Measurements from ENCODE around the gene EEPD1. TPM values are rescaled to one million over a fixed set of nuclear protein-coding genes. Genes with fewer than 3 reads are reported as not detected.
"Not testable (repeated sequence)": the region's sequence is repeated elsewhere in the genome, so short reads cannot be mapped to it uniquely, and the experiment has no call there.

Gene EEPD1
- total RNA-seq, 6 experiments from 2014 or later = 0.95 to 2.7 (median 1.5) TPM

DNA sequence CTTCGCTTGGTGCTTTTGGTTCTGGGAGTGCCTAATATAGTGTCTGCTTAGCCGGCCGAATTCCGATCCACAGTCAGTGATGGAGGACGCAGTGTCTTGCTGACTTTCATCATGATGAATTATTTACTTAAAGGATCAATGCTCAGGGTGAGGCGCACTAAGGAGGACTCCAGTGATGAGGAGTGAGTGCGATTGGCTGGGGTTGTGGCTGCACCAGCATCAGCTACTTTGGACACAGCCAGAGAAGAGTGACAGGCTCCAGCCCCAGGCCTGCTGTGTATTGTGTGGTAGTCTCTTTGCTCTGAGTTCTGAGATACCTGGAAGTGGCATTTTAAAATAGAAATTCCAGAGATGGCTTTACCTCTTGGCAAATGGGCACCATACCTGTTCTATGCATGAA, 163.3 kb downstream of the EEPD1 start:
- no peak for TF ChIP-seq CTCF (IDR thresholded peaks at IDR 0.05)
- DNase-seq = no peak
- Mint-ChIP-seq H3K36me3 (ENCODE audit: low read depth) (no peaks in the 10 kb centered on the region), H3K4me1 (ENCODE audit: low read depth) (no peaks in the 10 kb centered on the region; the same call in 1 of the 2 replicates), H3K4me3 (no peak overlapping the region), H3K27me3 (ENCODE audit: insufficient read depth) (peaks cover 19% of the 10 kb centered on the region), H3K27ac (no peak overlapping the region), H3K9me3 (peaks cover 10% of the 10 kb centered on the region)

DNA sequence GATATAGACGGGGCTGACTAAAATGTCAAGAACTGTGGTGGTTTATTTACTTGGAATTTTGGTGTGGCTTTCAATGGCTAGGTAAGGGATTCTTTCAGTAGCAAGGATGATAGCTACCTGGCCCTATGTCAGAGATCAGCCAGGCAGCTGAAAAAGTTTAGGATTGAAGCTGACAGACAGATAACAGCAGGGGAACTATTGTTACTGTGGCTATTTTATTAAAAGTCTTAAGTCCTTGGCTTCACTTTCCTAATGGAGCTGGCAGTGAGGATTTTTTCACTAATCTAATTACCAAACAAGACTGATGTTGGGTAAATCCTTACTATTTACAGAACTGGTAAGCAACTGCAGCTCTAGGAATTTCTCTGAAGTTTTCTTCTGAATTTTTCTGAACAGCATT, 164.2 kb downstream of the EEPD1 start:
- Mint-ChIP-seq H3K4me1 (ENCODE audit: low read depth) (no peaks in the 10 kb centered on the region; the same call in 1 of the 2 replicates), H3K36me3 (ENCODE audit: low read depth) (peaks cover 7% of the 10 kb centered on the region; the same call in 1 of the 2 replicates), H3K27ac (no peak overlapping the region), H3K27me3 (ENCODE audit: insufficient read depth) (peaks cover 21% of the 10 kb centered on the region), H3K9me3 (peaks cover 10% of the 10 kb centered on the region), H3K4me3 (no peak overlapping the region)
- DNase-seq = no peak
- TF ChIP-seq CTCF (IDR thresholded peaks at IDR 0.05) = no peak

- Mint-ChIP-seq H3K9me3 (peaks cover 10% of the 10 kb centered on the region), H3K36me3 (ENCODE audit: low read depth) (peaks cover 8% of the 10 kb centered on the region; the same call in 1 of the 2 replicates), H3K4me1 (ENCODE audit: low read depth) (no peaks in the 10 kb centered on the region; the same call in 1 of the 2 replicates), H3K27ac (no peak overlapping the region), H3K27me3 (ENCODE audit: insufficient read depth) (peaks cover 17% of the 10 kb centered on the region), H3K4me3 (no peak overlapping the region)
- no peak for DNase-seq
- TF ChIP-seq CTCF (IDR thresholded peaks at IDR 0.05) = no peak
These were observed 165.1 kb downstream of the EEPD1 start for GRCh38 chr7:36318116-36318515.

DNA sequence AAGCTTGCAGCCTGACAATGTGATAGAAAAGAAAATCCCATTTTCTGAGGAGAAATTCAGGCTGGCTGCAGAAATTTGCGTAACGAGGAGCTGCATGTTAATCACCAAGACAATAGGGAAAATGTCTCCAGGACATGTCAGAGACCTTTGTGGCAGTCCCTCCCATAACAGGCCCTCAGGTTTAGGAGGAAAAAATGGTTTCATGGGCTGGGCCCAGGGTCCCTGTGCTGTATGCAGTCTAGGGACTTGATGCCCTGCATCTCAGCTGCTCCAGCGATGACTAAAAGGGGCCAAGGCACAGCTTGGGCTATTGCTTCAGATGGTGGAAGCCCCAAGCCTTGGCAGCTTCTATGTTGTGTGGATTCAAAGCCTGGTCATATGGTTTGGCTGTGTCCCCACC, 168.2 kb downstream of the EEPD1 start:
- H3K4me3 Mint-ChIP-seq; H3K4me1 Mint-ChIP-seq (ENCODE audit: low read depth); H3K27ac Mint-ChIP-seq; DNase-seq; H3K9me3 Mint-ChIP-seq; H3K27me3 Mint-ChIP-seq (ENCODE audit: insufficient read depth); H3K36me3 Mint-ChIP-seq (ENCODE audit: low read depth): not testable (repeated sequence)

DNA sequence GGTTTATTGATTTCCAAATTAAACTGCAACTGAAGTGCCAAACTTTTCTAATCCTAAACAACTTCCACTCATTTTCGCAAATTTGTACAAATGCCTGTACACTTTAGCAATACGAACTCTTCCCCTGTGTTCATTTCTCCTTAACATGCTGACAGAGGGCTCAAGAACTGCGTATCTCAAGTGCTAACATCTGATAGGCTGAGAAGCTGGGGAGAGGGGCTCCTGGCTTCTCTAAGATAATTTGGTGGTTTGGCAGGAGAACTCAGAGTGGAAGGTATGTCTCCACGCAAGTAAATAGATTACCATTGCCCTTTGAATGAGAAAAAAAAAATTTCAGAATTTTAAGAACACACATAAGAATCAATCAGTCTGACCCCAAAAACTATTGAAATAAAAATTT, 183.3 kb downstream of the EEPD1 start:
- Mint-ChIP-seq H3K4me3 (no peak overlapping the region), H3K4me1 (ENCODE audit: low read depth) (no peaks in the 10 kb centered on the region), H3K27ac (no peak overlapping the region), H3K36me3 (ENCODE audit: low read depth) (no peaks in the 10 kb centered on the region), H3K27me3 (ENCODE audit: insufficient read depth) (peaks cover 3% of the 10 kb centered on the region; the same call in 1 of the 2 replicates), H3K9me3 (no peaks in the 10 kb centered on the region)
- DNase-seq = no peak
- TF ChIP-seq CTCF (IDR thresholded peaks at IDR 0.05) = no peak

DNA sequence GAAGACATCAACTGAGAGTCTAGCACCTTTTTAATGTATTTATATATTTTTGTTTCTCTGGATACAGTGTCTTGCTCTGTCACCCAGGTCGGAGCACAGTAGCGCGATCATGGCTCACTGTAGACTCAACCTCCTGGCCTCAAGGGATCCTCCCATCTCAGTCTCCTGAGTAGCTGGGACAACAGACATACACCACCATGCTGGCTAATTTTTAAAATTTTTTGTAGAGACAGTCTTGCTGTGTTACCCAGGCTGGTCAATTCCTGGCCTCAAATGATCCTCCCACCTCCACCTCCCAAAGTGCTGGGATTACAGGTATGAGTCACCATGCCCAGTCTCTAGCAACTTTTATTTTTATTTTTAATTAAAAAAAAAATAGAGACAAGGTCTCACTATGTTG, 185.2 kb downstream of the EEPD1 start:
- Mint-ChIP-seq H3K4me1 (ENCODE audit: low read depth) (peaks cover 8% of the 10 kb centered on the region), H3K27ac (no peak overlapping the region), H3K36me3 (ENCODE audit: low read depth) (no peaks in the 10 kb centered on the region), H3K9me3 (no peaks in the 10 kb centered on the region), H3K27me3 (ENCODE audit: insufficient read depth) (no peaks in the 10 kb centered on the region; the same call in 1 of the 2 replicates), H3K4me3 (no peak overlapping the region)
- no peak for DNase-seq
- no peak for TF ChIP-seq CTCF (IDR thresholded peaks at IDR 0.05)

Data from HFFc6 (cell line).